IMR-90 (cell line): ENCODE data around the gene PPP3R2. TPM values are rescaled to one million over a fixed set of nuclear protein-coding genes. Genes with fewer than 3 reads are reported as not detected.
A peak's percentile ranks its signal among the peaks of the same experiment; 100 is the strongest.

ENCODE experiments used
- ATAC-seq: fragments of 200-7000 bp; cut with Tn5 transposase; 2 replicates; pipeline ENCODE4 v1.9.1; 2020; ENCODE audit warnings: low read depth, mild to moderate bottlenecking, moderate library complexity
- BruUV-seq: library from RNA; stranded (reverse); fragments of 400-500 nt; replicated peaks from 2 replicates; lab custom pipeline; 2021; lab: Mats Ljungman, UMichigan
- CTCF ChIA-PET: fragments of 300-600 bp; formaldehyde crosslinking; extraction: SDS; loops from one replicate; lab custom pipeline; 2021; ENCODE audit warnings: antibody characterized with exemption; lab: Yijun Ruan, JAX
- POLR2A ChIA-PET: fragments of 300-600 bp; sonication (Branson Sonifier 250); formaldehyde crosslinking; loops from one replicate; lab custom pipeline; 2022; ENCODE audit warnings: antibody characterized with exemption; ENCODE audit not compliant: unreplicated experiment; lab: Charles Lee
- DNase-seq: peaks from one replicate; pipeline ENCODE4 v3.0.0; 2013
- H2AFZ ChIP-seq: replicated peaks from 2 replicates; pipeline ENCODE3; 2013; ENCODE audit warnings: low read length, mild to moderate bottlenecking; ENCODE audit not compliant: poor library complexity
- H2AK5ac ChIP-seq: 2 replicates; pipeline ENCODE4 v1.6.1; 2013; ENCODE audit warnings: low read depth, low read length, inconsistent platforms
- H2AK9ac ChIP-seq: replicated peaks from 2 replicates; pipeline ENCODE3; 2013; ENCODE audit warnings: mild to moderate bottlenecking, low read depth, low read length, moderate library complexity; ENCODE audit not compliant: poor library complexity
- H2BK120ac ChIP-seq: 2 replicates; pipeline ENCODE4 v1.6.1; 2013; ENCODE audit warnings: low read depth, low read length, inconsistent platforms
- H2BK15ac ChIP-seq: 3 replicates; pipeline ENCODE4 v1.6.1; 2013; ENCODE audit warnings: low read depth, low read length, inconsistent platforms
- H2BK20ac ChIP-seq: 2 replicates; pipeline ENCODE4 v1.6.1; 2013; ENCODE audit warnings: low read depth, mild to moderate bottlenecking, inconsistent platforms, low read length, moderate library complexity
- H2BK5ac ChIP-seq: 2 replicates; pipeline ENCODE4 v1.6.1; 2013; ENCODE audit warnings: mild to moderate bottlenecking, low read depth, low read length, inconsistent platforms; ENCODE audit not compliant: poor library complexity, severe bottlenecking
- H3K14ac ChIP-seq: replicated peaks from 2 replicates; pipeline ENCODE4 v1.6.1; 2013; ENCODE audit warnings: low read depth, low read length, inconsistent platforms
- H3K18ac ChIP-seq: 2 replicates; pipeline ENCODE4 v1.6.1; 2013; ENCODE audit warnings: low read depth, low read length, control low read depth
- H3K23ac ChIP-seq: 2 replicates; pipeline ENCODE4 v1.6.1; 2013; ENCODE audit warnings: low read depth, low read length, inconsistent platforms
- H3K27ac ChIP-seq: 2 replicates; pipeline ENCODE4 v1.5.1; 2013; ENCODE audit warnings: mild to moderate bottlenecking, control low read depth, low read length; ENCODE audit not compliant: insufficient read depth
- H3K27me3 ChIP-seq: 2 replicates; pipeline ENCODE4 v1.6.1; 2013; ENCODE audit warnings: low read length; ENCODE audit not compliant: control insufficient read depth, insufficient read depth
- H3K36me3 ChIP-seq: 2 replicates; pipeline ENCODE4 v1.6.1; 2013; ENCODE audit warnings: low read length, mixed read lengths; ENCODE audit not compliant: control insufficient read depth, insufficient read depth
- H3K4ac ChIP-seq: 2 replicates; pipeline ENCODE4 v1.6.1; 2013; ENCODE audit warnings: low read depth, low read length, inconsistent platforms
- H3K4me1 ChIP-seq: 2 replicates; pipeline ENCODE4 v1.6.1; 2013; ENCODE audit warnings: low read length, mixed read lengths; ENCODE audit not compliant: control insufficient read depth, insufficient read depth
- H3K4me2 ChIP-seq: 2 replicates; pipeline ENCODE4 v1.6.1; 2013; ENCODE audit warnings: low read depth, mild to moderate bottlenecking, control low read depth, low read length, moderate library complexity
- H3K4me3 ChIP-seq: 2 replicates; pipeline ENCODE4 v1.5.1; 2013; ENCODE audit warnings: low read depth, mild to moderate bottlenecking, control low read depth, low read length, moderate library complexity; ENCODE audit not compliant: insufficient read depth
- H3K56ac ChIP-seq: 2 replicates; pipeline ENCODE4 v1.6.1; 2013; ENCODE audit warnings: low read length, inconsistent platforms; ENCODE audit not compliant: insufficient read depth; ENCODE audit errors: extremely low read depth
- H3K79me1 ChIP-seq, 2 experiments: 2 replicates each; pipeline ENCODE4 v1.6.1; 2013; ENCODE audit warnings: low read length in 2 of 2, inconsistent platforms in 1 of 2, low read depth in 1 of 2
- H3K9ac ChIP-seq: 2 replicates; pipeline ENCODE4 v1.6.1; 2013; ENCODE audit warnings: low read depth, low read length, control low read depth
- H3K9me1 ChIP-seq: 2 replicates; pipeline ENCODE4 v1.6.1; 2013; ENCODE audit warnings: low read length, inconsistent platforms; ENCODE audit not compliant: insufficient read depth
- H3K9me3 ChIP-seq: 2 replicates; pipeline ENCODE4 v1.6.1; 2013; ENCODE audit warnings: low read length; ENCODE audit not compliant: control insufficient read depth, insufficient read depth
- H4K20me1 ChIP-seq: 2 replicates; pipeline ENCODE4 v1.6.1; 2013; ENCODE audit warnings: low read length, inconsistent platforms; ENCODE audit not compliant: insufficient read depth
- H4K5ac ChIP-seq: 2 replicates; pipeline ENCODE4 v1.6.1; 2013; ENCODE audit warnings: mild to moderate bottlenecking, low read depth, low read length, control low read depth
- H4K8ac ChIP-seq, 2 experiments: 2 replicates each; pipeline ENCODE4 v1.6.1; 2013; ENCODE audit warnings: low read depth in 2 of 2, low read length in 2 of 2, control low read depth in 1 of 2, inconsistent platforms in 1 of 2
- H4K91ac ChIP-seq: 2 replicates; pipeline ENCODE4 v1.6.1; 2013; ENCODE audit warnings: low read depth, low read length, inconsistent platforms; ENCODE audit not compliant: insufficient read depth
- CEBPB ChIP-seq: IDR thresholded peaks from 2 replicates; pipeline ENCODE4 v1.6.1; 2012; ENCODE audit warnings: low read depth, low read length, improper control_type of control experiment
- POLR2A ChIP-seq: IDR thresholded peaks from 2 replicates; pipeline ENCODE4 v1.6.1; 2012; ENCODE audit warnings: mild to moderate bottlenecking, low read depth, low read length
- WGBS, 2 experiments: methylation state at CpG; one replicate each; pipeline versions ENCODE4 v1.1.5 to v1.1.7; 2013; ENCODE audit warnings: missing lambda C conversion rate in 2 of 2; ENCODE audit not compliant: insufficient read length in 1 of 2; ENCODE audit errors: extremely low coverage in 2 of 2; 5-methylcytosine and 5-hydroxymethylcytosine counted together
- dilution Hi-C: fragments of 300-500 bp; cut with HindIII; formaldehyde crosslinking; loops from one replicate; pipeline ENCODE4 v1.14.3; 2018; ENCODE audit warnings: low sequenced_read_pairs; ENCODE audit not compliant: unreplicated experiment
- in situ Hi-C: fragments of 300-500 bp; cut with MboI; formaldehyde crosslinking; loops from 3 replicates; pipeline ENCODE4 v1.14.3; 2019; ENCODE audit warnings: low sequenced_read_pairs, inconsistent platforms, mixed read lengths
- intact Hi-C: fragments of 100-400 bp; cut with micrococcal nuclease; formaldehyde crosslinking; loops from 2 replicates; pipeline ENCODE4 v1.10.0; 2022
- polyA plus RNA-seq, 3 experiments: library from polyadenylated mRNA; depleted of rRNA; stranded (reverse); fragments of >200 nt; gene quantifications; 2 replicates each; pipeline ENCODE4 v1.2.3, GENCODE V29; 2012; ENCODE audit warnings: low replicate concordance in 1 of 3
- total RNA-seq: library from RNA; depleted of rRNA; stranded (reverse); fragments of >200 nt; gene quantifications from 2 replicates; pipeline ENCODE4 v1.2.3, GENCODE V29; 2012
- TF ChIP-seq, protein P1 (sequence below): fragments of 150-350 bp; IDR thresholded peaks from 2 replicates; pipeline ENCODE4 v1.6.1; 2016; ENCODE audit warnings: low read depth, mild to moderate bottlenecking, low read length, moderate library complexity, borderline replicate concordance

PPP3R2 gene
- total and polyA plus RNA-seq, 2 of the 4 experiments (the other 2 are of a cell fraction) = not detected

DNA sequence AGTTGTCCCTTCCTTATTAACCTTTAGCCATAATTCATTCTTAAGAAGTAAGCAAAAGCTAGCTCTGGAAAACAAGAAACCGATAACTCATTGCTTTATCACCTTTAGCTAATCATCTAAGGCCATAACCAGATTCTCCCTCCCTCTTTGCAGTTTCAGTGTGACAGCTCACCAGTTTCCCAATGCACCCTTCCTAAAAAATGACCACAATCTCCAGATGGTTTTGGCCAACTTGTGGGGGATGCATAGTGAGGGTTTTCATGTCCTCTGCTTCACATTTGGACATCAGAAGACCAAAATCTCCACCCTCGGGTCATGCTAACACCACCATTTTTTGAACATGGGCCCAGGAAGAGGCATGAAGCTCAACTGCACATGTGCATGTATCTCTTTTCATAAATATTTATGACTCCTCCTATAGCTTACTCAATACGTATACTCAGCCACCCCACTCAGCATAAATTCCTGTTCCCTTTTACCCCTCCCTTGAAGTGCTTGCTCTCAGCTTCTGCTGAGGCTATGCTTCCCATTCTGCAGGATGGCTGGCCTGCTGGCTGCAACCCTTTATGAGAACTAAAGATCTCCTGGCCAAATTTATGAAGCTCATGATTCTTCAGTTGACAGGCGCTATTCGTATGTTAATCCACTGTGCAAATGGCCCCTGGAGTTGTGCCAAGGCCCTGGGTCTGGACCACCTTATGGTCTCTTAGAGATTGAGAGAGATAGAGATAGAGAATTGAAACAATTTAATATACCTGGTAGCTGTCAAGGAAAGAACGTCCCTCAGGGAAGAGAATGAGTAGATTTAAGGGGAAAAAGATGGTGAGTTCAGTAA lies 14.8 kb downstream of the PPP3R2 start (continued):
- TF ChIP-seq, protein P1, sequence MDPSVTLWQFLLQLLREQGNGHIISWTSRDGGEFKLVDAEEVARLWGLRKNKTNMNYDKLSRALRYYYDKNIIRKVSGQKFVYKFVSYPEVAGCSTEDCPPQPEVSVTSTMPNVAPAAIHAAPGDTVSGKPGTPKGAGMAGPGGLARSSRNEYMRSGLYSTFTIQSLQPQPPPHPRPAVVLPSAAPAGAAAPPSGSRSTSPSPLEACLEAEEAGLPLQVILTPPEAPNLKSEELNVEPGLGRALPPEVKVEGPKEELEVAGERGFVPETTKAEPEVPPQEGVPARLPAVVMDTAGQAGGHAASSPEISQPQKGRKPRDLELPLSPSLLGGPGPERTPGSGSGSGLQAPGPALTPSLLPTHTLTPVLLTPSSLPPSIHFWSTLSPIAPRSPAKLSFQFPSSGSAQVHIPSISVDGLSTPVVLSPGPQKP = no peak
- no peak for TF ChIP-seq POLR2A

DNA sequence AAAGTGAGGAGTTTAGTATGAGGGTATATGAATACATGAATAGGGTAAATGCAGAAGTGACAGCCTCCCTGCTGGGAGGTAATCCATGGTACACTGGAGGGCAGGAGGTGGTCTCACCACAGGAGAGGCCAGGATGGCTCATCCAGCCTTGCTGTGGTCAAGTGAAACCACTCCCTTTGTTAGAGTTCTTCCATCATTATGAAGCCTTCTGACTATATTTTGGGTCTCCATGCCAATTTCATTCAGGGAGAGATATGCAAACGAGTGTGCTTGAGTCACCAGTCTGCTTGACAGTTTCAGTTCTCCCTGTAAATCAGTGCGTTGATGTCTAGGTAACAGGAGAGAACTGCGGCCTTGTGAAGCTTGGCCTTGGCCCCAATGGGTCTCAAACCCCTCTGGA lies 16.4 kb downstream of the PPP3R2 start:
- no peaks in the 10 kb centered on the region for H3K9me3 ChIP-seq
- ATAC-seq (no peak), DNase-seq (peak; percentile 9)
- H4K5ac ChIP-seq = no peak overlapping the region
- H2BK120ac ChIP-seq = no peak overlapping the region
- no peaks in the 10 kb centered on the region for H3K36me3 ChIP-seq
- H3K4me2 ChIP-seq = no peak overlapping the region
- no peak overlapping the region for H3K14ac ChIP-seq
- no peaks in the 10 kb centered on the region; the same call in 1 of the 2 replicates for H3K9me1 ChIP-seq
- no peak overlapping the region for H2BK5ac ChIP-seq
- WGBS, 2 experiments = no CpG with 5 or more reads among the region's 3 CpGs
- intact Hi-C loops (no loop called here), in situ Hi-C loops (no loop called here), dilution Hi-C loops (no loop called here)
- POLR2A ChIA-PET = no interaction called here
- H4K91ac ChIP-seq = no peak overlapping the region
- no peak for TF ChIP-seq CEBPB
- H2AK5ac ChIP-seq = no peak overlapping the region
- H2BK20ac ChIP-seq = no peak overlapping the region
- H3K27ac ChIP-seq = no peak overlapping the region
- no peak overlapping the region for H2AK9ac ChIP-seq
- H4K8ac ChIP-seq = no peak overlapping the region
- H3K4me3 ChIP-seq = no peak overlapping the region
- H2BK15ac ChIP-seq = no peak overlapping the region
- CTCF ChIA-PET = no interaction called here
- no peaks in the 10 kb centered on the region for H3K27me3 ChIP-seq
- H3K18ac ChIP-seq = no peak overlapping the region
- no peaks in the 10 kb centered on the region for H4K20me1 ChIP-seq
- BruUV-seq = no TSS peak
- no peak overlapping the region for H3K9ac ChIP-seq
- H3K4ac ChIP-seq = no peak overlapping the region
- no peak overlapping the region for H2AFZ ChIP-seq
- no peaks in the 10 kb centered on the region for H3K79me1 ChIP-seq
- H3K23ac ChIP-seq = no peak overlapping the region
- H3K4me1 ChIP-seq = peaks cover 6% of the 10 kb centered on the region; the same call in 1 of the 2 replicates
- H3K56ac ChIP-seq = no peak overlapping the region
